ENCODE results near the gene BHLHE40.
A peak's percentile ranks its signal among the peaks of the same experiment; 100 is the strongest.

The BHLHE40 gene

DNA sequence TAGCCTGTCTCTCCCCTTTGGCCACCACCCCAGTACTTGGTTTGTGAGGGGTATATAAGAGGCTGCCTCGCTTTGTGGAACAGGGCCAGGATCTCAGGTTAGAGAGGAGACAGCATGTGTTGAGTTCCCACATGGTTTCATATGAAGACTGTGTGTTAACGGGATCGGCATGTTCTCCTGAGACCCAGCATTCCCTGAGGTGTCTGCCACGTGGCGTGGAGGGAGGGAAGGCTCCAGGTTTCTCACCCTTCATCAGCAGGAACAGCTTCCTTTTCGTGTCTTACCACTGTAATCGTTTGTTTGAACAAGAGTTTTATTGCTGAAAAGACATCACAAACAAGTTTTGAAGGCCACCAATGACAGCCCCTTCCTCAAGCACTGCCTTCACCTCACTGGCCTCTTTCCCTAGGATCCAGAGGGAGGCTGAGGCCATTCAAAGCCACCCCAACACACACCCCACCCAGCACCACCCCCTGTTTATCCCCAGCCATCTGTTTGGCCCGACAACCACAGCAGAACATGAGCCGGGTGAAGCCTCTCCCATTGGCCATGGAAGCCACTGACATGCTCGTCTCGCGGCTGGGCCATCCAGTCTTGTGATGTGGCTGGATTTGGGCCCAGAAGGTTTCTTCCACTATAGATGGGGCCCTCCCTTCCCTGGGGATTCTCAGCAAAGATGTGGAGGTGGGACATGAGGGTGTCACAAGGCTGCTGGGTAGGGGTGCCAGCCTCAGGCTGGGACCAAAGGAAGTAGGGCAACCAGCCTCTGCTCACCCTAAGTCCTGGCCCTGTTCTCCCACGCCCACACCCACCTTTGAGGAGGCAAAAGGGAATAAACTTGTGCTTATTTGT, 10.0 kb downstream of the BHLHE40 start (continued):
- TF ChIP-seq ZNF2 (tag by site-specific recombination; IDR thresholded peaks at IDR 0.05) = no peak
- TF ChIP-seq, protein P1, sequence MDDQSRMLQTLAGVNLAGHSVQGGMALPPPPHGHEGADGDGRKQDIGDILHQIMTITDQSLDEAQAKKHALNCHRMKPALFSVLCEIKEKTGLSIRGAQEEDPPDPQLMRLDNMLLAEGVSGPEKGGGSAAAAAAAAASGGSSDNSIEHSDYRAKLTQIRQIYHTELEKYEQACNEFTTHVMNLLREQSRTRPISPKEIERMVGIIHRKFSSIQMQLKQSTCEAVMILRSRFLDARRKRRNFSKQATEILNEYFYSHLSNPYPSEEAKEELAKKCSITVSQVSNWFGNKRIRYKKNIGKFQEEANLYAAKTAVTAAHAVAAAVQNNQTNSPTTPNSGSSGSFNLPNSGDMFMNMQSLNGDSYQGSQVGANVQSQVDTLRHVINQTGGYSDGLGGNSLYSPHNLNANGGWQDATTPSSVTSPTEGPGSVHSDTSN (CRISPR knock-in tag; IDR thresholded peaks at IDR 0.05) = no peak
- TF ChIP-seq ZNF530 (tag by site-specific recombination; IDR thresholded peaks at IDR 0.05; ENCODE audit: low read depth) = no peak
- peak; percentile 29; the same call in 1 of the 2 replicates for TF ChIP-seq ZEB2 (tag by site-specific recombination; IDR thresholded peaks at IDR 0.05)
- no peak; the same call in 1 of the 2 replicates for TF ChIP-seq TRIM28 (IDR thresholded peaks at IDR 0.05; ENCODE audit: borderline replicate concordance, low read length)
- no peak for TF ChIP-seq REPIN1 (tag by site-specific recombination; IDR thresholded peaks at IDR 0.05; ENCODE audit: low read depth)
- TF ChIP-seq ZNF302 (tag by site-specific recombination; IDR thresholded peaks at IDR 0.05; ENCODE audit: low read depth) = no peak
- no peak for TF ChIP-seq ZNF747 (tag by site-specific recombination; IDR thresholded peaks at IDR 0.05)
- TF ChIP-seq ZBTB44 (tag by site-specific recombination; IDR thresholded peaks at IDR 0.05) = no peak
- TF ChIP-seq, protein P2, sequence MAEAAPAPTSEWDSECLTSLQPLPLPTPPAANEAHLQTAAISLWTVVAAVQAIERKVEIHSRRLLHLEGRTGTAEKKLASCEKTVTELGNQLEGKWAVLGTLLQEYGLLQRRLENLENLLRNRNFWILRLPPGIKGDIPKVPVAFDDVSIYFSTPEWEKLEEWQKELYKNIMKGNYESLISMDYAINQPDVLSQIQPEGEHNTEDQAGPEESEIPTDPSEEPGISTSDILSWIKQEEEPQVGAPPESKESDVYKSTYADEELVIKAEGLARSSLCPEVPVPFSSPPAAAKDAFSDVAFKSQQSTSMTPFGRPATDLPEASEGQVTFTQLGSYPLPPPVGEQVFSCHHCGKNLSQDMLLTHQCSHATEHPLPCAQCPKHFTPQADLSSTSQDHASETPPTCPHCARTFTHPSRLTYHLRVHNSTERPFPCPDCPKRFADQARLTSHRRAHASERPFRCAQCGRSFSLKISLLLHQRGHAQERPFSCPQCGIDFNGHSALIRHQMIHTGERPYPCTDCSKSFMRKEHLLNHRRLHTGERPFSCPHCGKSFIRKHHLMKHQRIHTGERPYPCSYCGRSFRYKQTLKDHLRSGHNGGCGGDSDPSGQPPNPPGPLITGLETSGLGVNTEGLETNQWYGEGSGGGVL (tag by site-specific recombination; IDR thresholded peaks at IDR 0.05) = peak; percentile 74
- TF ChIP-seq, protein P3, sequence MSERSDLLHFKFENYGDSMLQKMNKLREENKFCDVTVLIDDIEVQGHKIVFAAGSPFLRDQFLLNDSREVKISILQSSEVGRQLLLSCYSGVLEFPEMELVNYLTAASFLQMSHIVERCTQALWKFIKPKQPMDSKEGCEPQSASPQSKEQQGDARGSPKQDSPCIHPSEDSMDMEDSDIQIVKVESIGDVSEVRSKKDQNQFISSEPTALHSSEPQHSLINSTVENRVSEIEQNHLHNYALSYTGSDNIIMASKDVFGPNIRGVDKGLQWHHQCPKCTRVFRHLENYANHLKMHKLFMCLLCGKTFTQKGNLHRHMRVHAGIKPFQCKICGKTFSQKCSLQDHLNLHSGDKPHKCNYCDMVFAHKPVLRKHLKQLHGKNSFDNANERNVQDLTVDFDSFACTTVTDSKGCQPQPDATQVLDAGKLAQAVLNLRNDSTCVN (tag by site-specific recombination; optimal IDR thresholded peaks at IDR 0.05) = no peak
- peak; percentile 21 for TF ChIP-seq ZNF629 (tag by site-specific recombination; IDR thresholded peaks at IDR 0.05)
- TF ChIP-seq ZNF670 (tag by site-specific recombination; IDR thresholded peaks at IDR 0.05; ENCODE audit: low read depth) = no peak
- no peak for TF ChIP-seq ZNF239 (tag by site-specific recombination; IDR thresholded peaks at IDR 0.05)
- TF ChIP-seq ZNF777 (tag by site-specific recombination; IDR thresholded peaks at IDR 0.05; ENCODE audit: borderline replicate concordance) = no peak
- TF ChIP-seq, protein P4, sequence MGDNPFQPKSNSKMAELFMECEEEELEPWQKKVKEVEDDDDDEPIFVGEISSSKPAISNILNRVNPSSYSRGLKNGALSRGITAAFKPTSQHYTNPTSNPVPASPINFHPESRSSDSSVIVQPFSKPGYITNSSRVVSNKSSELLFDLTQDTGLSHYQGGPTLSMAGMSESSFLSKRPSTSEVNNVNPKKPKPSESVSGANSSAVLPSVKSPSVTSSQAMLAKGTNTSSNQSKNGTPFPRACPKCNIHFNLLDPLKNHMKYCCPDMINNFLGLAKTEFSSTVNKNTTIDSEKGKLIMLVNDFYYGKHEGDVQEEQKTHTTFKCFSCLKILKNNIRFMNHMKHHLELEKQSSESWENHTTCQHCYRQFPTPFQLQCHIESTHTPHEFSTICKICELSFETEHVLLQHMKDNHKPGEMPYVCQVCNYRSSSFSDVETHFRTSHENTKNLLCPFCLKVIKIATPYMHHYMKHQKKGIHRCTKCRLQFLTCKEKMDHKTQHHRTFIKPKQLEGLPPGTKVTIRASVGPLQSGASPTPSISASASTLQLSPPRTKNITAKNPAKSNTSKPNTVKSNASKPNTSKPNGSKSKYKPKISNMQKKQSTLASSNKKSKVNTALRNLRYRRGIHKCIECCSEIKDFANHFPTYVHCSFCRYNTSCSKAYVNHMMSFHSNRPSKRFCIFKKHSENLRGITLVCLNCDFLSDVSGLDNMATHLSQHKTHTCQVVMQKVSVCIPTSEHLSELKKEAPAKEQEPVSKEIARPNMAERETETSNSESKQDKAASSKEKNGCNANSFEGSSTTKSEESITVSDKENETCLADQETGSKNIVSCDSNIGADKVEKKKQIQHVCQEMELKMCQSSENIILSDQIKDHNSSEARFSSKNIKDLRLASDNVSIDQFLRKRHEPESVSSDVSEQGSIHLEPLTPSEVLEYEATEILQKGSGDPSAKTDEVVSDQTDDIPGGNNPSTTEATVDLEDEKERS (tag by site-specific recombination; IDR thresholded peaks at IDR 0.05) = no peak
- TF ChIP-seq HOXC10 (CRISPR knock-in tag; IDR thresholded peaks at IDR 0.05) = no peak
- TF ChIP-seq GLI2 (tag by site-specific recombination; IDR thresholded peaks at IDR 0.05; ENCODE audit: borderline replicate concordance, low read depth) = no peak
- TF ChIP-seq ZNF140 (tag by site-specific recombination; IDR thresholded peaks at IDR 0.05) = no peak
- no peak for TF ChIP-seq ZNF585B (tag by site-specific recombination; IDR thresholded peaks at IDR 0.05)
- TF ChIP-seq CTCF (tag by site-specific recombination; IDR thresholded peaks at IDR 0.05) = no peak
- peak; percentile 38; the same call in 1 of the 2 replicates for TF ChIP-seq ZNF24 (tag by site-specific recombination; IDR thresholded peaks at IDR 0.05)
- TF ChIP-seq, protein P5, sequence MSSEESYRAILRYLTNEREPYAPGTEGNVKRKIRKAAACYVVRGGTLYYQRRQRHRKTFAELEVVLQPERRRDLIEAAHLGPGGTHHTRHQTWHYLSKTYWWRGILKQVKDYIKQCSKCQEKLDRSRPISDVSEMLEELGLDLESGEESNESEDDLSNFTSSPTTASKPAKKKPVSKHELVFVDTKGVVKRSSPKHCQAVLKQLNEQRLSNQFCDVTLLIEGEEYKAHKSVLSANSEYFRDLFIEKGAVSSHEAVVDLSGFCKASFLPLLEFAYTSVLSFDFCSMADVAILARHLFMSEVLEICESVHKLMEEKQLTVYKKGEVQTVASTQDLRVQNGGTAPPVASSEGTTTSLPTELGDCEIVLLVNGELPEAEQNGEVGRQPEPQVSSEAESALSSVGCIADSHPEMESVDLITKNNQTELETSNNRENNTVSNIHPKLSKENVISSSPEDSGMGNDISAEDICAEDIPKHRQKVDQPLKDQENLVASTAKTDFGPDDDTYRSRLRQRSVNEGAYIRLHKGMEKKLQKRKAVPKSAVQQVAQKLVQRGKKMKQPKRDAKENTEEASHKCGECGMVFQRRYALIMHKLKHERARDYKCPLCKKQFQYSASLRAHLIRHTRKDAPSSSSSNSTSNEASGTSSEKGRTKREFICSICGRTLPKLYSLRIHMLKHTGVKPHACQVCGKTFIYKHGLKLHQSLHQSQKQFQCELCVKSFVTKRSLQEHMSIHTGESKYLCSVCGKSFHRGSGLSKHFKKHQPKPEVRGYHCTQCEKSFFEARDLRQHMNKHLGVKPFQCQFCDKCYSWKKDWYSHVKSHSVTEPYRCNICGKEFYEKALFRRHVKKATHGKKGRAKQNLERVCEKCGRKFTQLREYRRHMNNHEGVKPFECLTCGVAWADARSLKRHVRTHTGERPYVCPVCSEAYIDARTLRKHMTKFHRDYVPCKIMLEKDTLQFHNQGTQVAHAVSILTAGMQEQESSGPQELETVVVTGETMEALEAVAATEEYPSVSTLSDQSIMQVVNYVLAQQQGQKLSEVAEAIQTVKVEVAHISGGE (tag by site-specific recombination; conservative IDR thresholded peaks at IDR 0.05; ENCODE audit: low read depth) = no peak

All from HEK293 (cell line).